ENCODE results near the gene CWF19L1. TPM values are rescaled to one million over a fixed set of nuclear protein-coding genes. Genes with fewer than 3 reads are reported as not detected.

The CWF19L1 gene
- total and polyA plus RNA-seq, 7 donors, result 13.8 to 23.4 (median 15.3) TPM

DNA sequence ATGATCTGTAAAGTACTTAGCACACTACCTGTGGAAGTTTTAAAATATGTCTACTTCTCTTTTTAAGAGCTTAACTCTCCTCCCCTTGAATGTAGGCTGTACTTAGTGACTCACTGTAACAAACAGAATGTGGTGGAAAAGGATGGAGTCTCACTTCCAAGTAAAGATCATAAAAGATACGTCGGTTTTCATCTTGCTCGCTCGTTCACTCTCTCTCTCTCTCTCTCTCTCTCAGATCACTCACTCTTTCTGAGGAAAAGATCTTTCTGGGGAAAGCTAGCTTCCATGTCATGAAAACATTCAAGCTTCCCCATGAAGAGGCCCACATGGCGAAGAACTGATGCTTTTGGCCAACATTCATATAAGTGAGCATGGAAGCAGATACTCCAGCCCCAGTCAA, 43.6 kb downstream of the CWF19L1 start:
- Histone ChIP-seq H3K9me3 (no peaks in the 10 kb centered on the region), H3K27me3 (no peaks in the 10 kb centered on the region), H3K4me3 (no peak overlapping the region), H3K36me3 (peaks cover 0 to 64% (median 29%) of the 10 kb centered on the region in 4 donors), H3K27ac (no peak overlapping the region), H3K4me1 (peaks cover 0 to 10% (median 8%) of the 10 kb centered on the region in 4 donors)
- intact Hi-C loops (cut with DNase I), result no loop called here
- 76 to 77% methylated on average over 5 of the region's 5 CpGs for WGBS, 2 donors
- TF ChIP-seq EP300 (IDR thresholded peaks at IDR 0.05), result no peak
- no peak for TF ChIP-seq POLR2AphosphoS5 (IDR thresholded peaks at IDR 0.05)
- TF ChIP-seq, protein P1, sequence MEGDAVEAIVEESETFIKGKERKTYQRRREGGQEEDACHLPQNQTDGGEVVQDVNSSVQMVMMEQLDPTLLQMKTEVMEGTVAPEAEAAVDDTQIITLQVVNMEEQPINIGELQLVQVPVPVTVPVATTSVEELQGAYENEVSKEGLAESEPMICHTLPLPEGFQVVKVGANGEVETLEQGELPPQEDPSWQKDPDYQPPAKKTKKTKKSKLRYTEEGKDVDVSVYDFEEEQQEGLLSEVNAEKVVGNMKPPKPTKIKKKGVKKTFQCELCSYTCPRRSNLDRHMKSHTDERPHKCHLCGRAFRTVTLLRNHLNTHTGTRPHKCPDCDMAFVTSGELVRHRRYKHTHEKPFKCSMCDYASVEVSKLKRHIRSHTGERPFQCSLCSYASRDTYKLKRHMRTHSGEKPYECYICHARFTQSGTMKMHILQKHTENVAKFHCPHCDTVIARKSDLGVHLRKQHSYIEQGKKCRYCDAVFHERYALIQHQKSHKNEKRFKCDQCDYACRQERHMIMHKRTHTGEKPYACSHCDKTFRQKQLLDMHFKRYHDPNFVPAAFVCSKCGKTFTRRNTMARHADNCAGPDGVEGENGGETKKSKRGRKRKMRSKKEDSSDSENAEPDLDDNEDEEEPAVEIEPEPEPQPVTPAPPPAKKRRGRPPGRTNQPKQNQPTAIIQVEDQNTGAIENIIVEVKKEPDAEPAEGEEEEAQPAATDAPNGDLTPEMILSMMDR (IDR thresholded peaks at IDR 0.05), result no peak
- no peak for TF ChIP-seq POLR2A (IDR thresholded peaks at IDR 0.05)
- DNase-seq, result no peak

DNA sequence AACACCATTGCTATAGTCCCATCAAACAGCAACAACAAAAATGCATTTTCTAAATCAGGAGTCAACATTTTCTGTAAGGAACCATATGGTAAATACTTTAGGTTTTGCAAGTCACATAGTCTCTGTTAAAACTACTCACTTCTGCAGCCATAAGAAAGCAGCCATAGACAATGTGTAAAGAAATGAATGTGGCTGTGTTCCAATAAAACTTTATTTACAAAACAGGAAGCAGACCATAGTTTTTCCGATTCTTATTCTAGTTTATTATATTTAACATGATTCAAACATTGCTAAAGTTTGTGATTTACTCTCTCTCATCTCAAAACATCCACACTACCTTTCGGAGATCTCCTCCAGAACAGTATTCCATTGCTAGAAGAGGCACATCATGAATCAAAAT, 44.9 kb downstream of the CWF19L1 start:
- intact Hi-C loops (cut with DNase I), result no loop called here
- 96 to 98% methylated on average over 2 of the region's 2 CpGs for WGBS, 2 donors
- H3K27me3 ChIP-seq, result no peaks in the 10 kb centered on the region
- DNase-seq, result no peak
- TF ChIP-seq EP300 (IDR thresholded peaks at IDR 0.05) (no peak), POLR2AphosphoS5 (IDR thresholded peaks at IDR 0.05) (no peak)
- no peak overlapping the region for H3K4me3 ChIP-seq
- peaks cover 8 to 77% (median 36%) of the 10 kb centered on the region in 4 donors for H3K36me3 ChIP-seq
- no peak overlapping the region for H3K27ac ChIP-seq
- no peaks in the 10 kb centered on the region for H3K9me3 ChIP-seq
- no peaks in the 10 kb centered on the region for H3K4me1 ChIP-seq

GRCh38 chr10:100216006-100216405, 51.4 kb downstream of the CWF19L1 start:
- Histone ChIP-seq H3K9me3 (no peaks in the 10 kb centered on the region), H3K27ac (no peak overlapping the region), H3K27me3 (no peaks in the 10 kb centered on the region), H3K4me3 (no peak overlapping the region), H3K4me1 (no peaks in the 10 kb centered on the region), H3K36me3 (peaks cover 14 to 93% (median 19%) of the 10 kb centered on the region in 4 donors)
- 92 to 94% methylated on average over 2 of the region's 2 CpGs for WGBS, 2 donors
- intact Hi-C loops (cut with DNase I), result no loop called here
- no peak for TF ChIP-seq POLR2AphosphoS5 (IDR thresholded peaks at IDR 0.05)
- TF ChIP-seq POLR2A (IDR thresholded peaks at IDR 0.05), result no peak
- TF ChIP-seq, protein P1 (IDR thresholded peaks at IDR 0.05), result no peak
- no peak for TF ChIP-seq EP300 (IDR thresholded peaks at IDR 0.05)
- DNase-seq, result no peak

- Histone ChIP-seq H3K27ac (no peak overlapping the region), H3K9me3 (no peaks in the 10 kb centered on the region), H3K27me3 (no peaks in the 10 kb centered on the region), H3K36me3 (peaks cover 4 to 87% (median 18%) of the 10 kb centered on the region in 4 donors), H3K4me1 (no peaks in the 10 kb centered on the region), H3K4me3 (no peak overlapping the region)
- 91 to 95% methylated on average over 7 of the region's 7 CpGs for WGBS, 2 donors
- no peak for DNase-seq
- TF ChIP-seq, protein P1 (IDR thresholded peaks at IDR 0.05), result no peak
- TF ChIP-seq POLR2A (IDR thresholded peaks at IDR 0.05) (no peak), POLR2AphosphoS5 (IDR thresholded peaks at IDR 0.05) (no peak), EP300 (IDR thresholded peaks at IDR 0.05) (no peak)
- intact Hi-C loops (cut with DNase I), result no loop called here
These were observed 58.1 kb downstream of the CWF19L1 start for GRCh38 chr10:100209303-100209702.

DNA sequence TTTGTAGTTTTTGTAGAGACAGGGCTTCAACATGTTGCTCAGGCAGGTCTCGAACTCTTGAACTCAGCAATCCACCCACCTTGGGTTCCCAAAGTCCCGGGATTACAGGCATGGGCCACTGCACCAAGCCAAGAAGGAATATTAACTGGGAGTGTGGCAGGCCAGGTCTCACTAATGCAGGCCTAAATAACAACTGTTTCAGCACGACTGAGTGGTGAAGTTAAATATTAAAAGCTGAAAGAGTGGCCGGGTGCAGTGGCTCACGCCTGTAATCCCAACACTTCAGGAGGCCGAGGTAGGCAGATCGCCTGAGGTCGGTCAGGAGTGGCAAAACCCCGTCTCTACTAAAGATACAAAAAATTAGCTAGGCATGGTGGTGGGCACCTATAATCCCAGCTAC, 59.2 kb downstream of the CWF19L1 start:
- no peaks in the 10 kb centered on the region for H3K9me3 ChIP-seq
- H3K4me1 ChIP-seq, result no peaks in the 10 kb centered on the region
- H3K27me3 ChIP-seq, result no peaks in the 10 kb centered on the region
- no peak overlapping the region for H3K27ac ChIP-seq
- TF ChIP-seq POLR2AphosphoS5 (IDR thresholded peaks at IDR 0.05), result no peak
- TF ChIP-seq EP300 (IDR thresholded peaks at IDR 0.05), result no peak
- no peak for TF ChIP-seq POLR2A (IDR thresholded peaks at IDR 0.05)
- TF ChIP-seq, protein P1 (IDR thresholded peaks at IDR 0.05), result no peak
- H3K36me3 ChIP-seq, result peaks cover 10 to 87% (median 27%) of the 10 kb centered on the region in 4 donors
- intact Hi-C loops (cut with DNase I), result no loop called here
- no peak for DNase-seq
- no peak overlapping the region for H3K4me3 ChIP-seq
- WGBS, 2 donors, result 92 to 95% methylated on average over 9 of the region's 9 CpGs

All from sigmoid colon (tissue), 7 donors.